WTC11 (cell line): ENCODE results near the gene ITPR1. TPM values are rescaled to one million over a fixed set of nuclear protein-coding genes. Genes with fewer than 3 reads are reported as not detected.

Experiments used
- ATAC-seq: fragments of 200-7000 bp; cut with Tn5 transposase; 2 replicates; pipeline ENCODE4 v1.10.0; 2021; ENCODE audit warnings: mild to moderate bottlenecking, moderate library complexity
- CTCF ChIA-PET: fragments of 300-600 bp; sonication (Branson Sonifier 250); formaldehyde crosslinking; loops from one replicate; lab custom pipeline; 2021; ENCODE audit warnings: antibody characterized with exemption; lab: Charles Lee
- POLR2A ChIA-PET: fragments of 350-600 bp; sonication (Branson Sonifier 250); formaldehyde crosslinking; loops from one replicate; lab custom pipeline; 2021; ENCODE audit warnings: antibody characterized with exemption; lab: Charles Lee
- DNase-seq: peaks from one replicate; pipeline ENCODE4 v3.0.0; 2021; ENCODE audit warnings: low spot score
- H3K27ac Mint-ChIP-seq: 2 replicates; pipeline ENCODE4 v1.8.0; 2021; ENCODE audit warnings: mixed read lengths
- H3K27me3 Mint-ChIP-seq: 2 replicates; pipeline ENCODE4 v1.8.0; 2021; ENCODE audit warnings: low read depth, mild to moderate bottlenecking, moderate library complexity, mixed read lengths
- H3K36me3 Mint-ChIP-seq: 2 replicates; pipeline ENCODE4 v1.8.0; 2021; ENCODE audit warnings: mixed read lengths
- H3K4me1 Mint-ChIP-seq: 2 replicates; pipeline ENCODE4 v1.8.0; 2022; ENCODE audit warnings: mixed read lengths
- H3K4me3 Mint-ChIP-seq: 2 replicates; pipeline ENCODE4 v1.8.0; 2021; ENCODE audit warnings: mild to moderate bottlenecking, moderate library complexity, mixed read lengths
- H3K9me3 Mint-ChIP-seq: 2 replicates; pipeline ENCODE4 v1.8.0; 2021; ENCODE audit warnings: mixed read lengths
- ATF2 ChIP-seq: sonication (generic); formaldehyde crosslinking; IDR thresholded peaks from 2 replicates; pipeline ENCODE4 v1.8.1; 2022; ENCODE audit warnings: low read depth, missing genetic modification reagents, borderline replicate concordance
- ATF6 ChIP-seq: sonication (generic); formaldehyde crosslinking; IDR thresholded peaks from 2 replicates; pipeline ENCODE4 v1.8.1; 2023; ENCODE audit warnings: mild to moderate bottlenecking, missing genetic modification reagents
- CREM ChIP-seq: sonication (generic); formaldehyde crosslinking; IDR thresholded peaks from 2 replicates; pipeline ENCODE4 v1.8.1; 2022; ENCODE audit warnings: mild to moderate bottlenecking, missing genetic modification reagents, moderate library complexity
- NFE2L1 ChIP-seq: sonication (generic); formaldehyde crosslinking; IDR thresholded peaks from 2 replicates; pipeline ENCODE4 v1.8.1; 2023; ENCODE audit warnings: missing genetic modification reagents
- PREB ChIP-seq: sonication (generic); formaldehyde crosslinking; IDR thresholded peaks from 2 replicates; pipeline ENCODE4 v1.8.1; 2022; ENCODE audit warnings: mild to moderate bottlenecking, missing genetic modification reagents, moderate library complexity, borderline replicate concordance
- ZNF281 ChIP-seq: sonication (generic); formaldehyde crosslinking; IDR thresholded peaks from 2 replicates; pipeline ENCODE4 v1.8.0; 2023; ENCODE audit warnings: mild to moderate bottlenecking, missing genetic modification reagents
- ZNF423 ChIP-seq: fragments of 250-450 bp; sonication (Bioruptor Pico); IDR thresholded peaks from 2 replicates; pipeline ENCODE4 v2.1.2; 2022; ENCODE audit warnings: mild to moderate bottlenecking, moderate library complexity
- ZNF671 ChIP-seq: fragments of 250-450 bp; sonication (Bioruptor Pico); IDR thresholded peaks from 2 replicates; pipeline ENCODE4 v1.8.0; 2021; ENCODE audit warnings: mild to moderate bottlenecking
- total RNA-seq: library from RNA; stranded (reverse); gene quantifications from 3 replicates; pipeline ENCODE4 v1.2.3, GENCODE V29; 2021
- TF ChIP-seq, protein P1 (sequence below): sonication (generic); formaldehyde crosslinking; IDR thresholded peaks from 2 replicates; pipeline ENCODE4 v1.8.1; 2022; ENCODE audit warnings: low read depth, mild to moderate bottlenecking, moderate library complexity, missing genetic modification reagents, borderline replicate concordance
- TF ChIP-seq, protein P2 (sequence below): sonication (generic); formaldehyde crosslinking; IDR thresholded peaks from 2 replicates; pipeline ENCODE4 v1.8.0; 2022; ENCODE audit warnings: mild to moderate bottlenecking, missing genetic modification reagents
- TF ChIP-seq, protein P3 (sequence below): fragments of 200-600 bp; IDR thresholded peaks from 2 replicates; pipeline ENCODE4 v1.8.0; 2022; ENCODE audit warnings: antibody characterized with exemption
- TF ChIP-seq, protein P4 (sequence below): sonication (generic); formaldehyde crosslinking; IDR thresholded peaks from 2 replicates; pipeline ENCODE4 v1.8.0; 2023; ENCODE audit warnings: missing genetic modification reagents
- TF ChIP-seq, protein P5 (sequence below): sonication (generic); formaldehyde crosslinking; IDR thresholded peaks from 2 replicates; pipeline ENCODE4 v1.8.1; 2023; ENCODE audit warnings: mild to moderate bottlenecking, missing genetic modification reagents, moderate library complexity
- TF ChIP-seq, protein P6 (sequence below): sonication (generic); formaldehyde crosslinking; IDR thresholded peaks from 2 replicates; pipeline ENCODE4 v1.8.1; 2023; ENCODE audit warnings: mild to moderate bottlenecking, missing genetic modification reagents, moderate library complexity

The ITPR1 gene
- total RNA-seq, 1 experiment from 2014 or later = 11.8 TPM

DNA sequence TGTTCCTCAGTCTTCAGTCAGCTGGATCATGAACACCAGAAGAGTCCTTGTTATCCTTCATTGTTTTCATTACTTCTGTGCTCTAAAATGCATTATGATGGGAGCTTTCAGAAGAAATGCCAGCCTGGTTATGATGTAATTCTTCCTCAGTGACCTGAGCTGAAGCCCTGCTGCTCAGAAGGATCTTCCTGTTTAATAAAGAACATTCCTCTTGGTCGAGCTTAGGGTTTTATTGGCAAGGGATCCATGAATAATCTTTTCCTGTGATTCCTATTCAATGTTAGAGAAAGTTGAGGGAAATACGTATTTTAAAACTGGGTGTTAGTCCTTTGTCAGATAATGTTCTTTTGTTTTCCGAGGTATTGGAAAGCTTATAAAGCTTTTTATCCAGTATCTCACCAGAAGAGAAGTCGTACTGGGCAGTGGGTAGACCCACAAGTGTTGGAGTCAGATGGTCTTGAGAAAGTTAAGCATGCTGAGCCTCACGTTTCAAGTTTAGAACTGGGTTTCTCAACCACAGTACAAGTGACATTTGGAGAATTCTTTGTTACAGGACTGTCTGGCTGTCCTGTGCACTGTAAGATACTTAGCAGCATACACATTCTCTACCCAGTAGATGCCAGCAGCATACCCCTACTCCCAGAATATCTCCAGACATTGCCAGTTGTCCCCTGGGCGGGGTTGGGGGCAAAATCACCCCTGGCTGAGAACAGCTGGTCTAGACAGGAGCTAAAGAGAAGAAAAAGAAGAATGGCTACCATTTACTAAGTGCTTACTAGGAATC lies 273.8 kb downstream of the ITPR1 start:
- no peak for TF ChIP-seq ATF6 (CRISPR knock-in tag)

GRCh38 chr3:4768021-4768420 lies 274.9 kb downstream of the ITPR1 start:
- Mint-ChIP-seq H3K9me3 (peaks cover 34% of the 10 kb centered on the region), H3K36me3 (peaks cover 21% of the 10 kb centered on the region), H3K27ac (no peak overlapping the region), H3K4me1 (no peaks in the 10 kb centered on the region), H3K27me3 (no peaks in the 10 kb centered on the region), H3K4me3 (no peak overlapping the region)
- POLR2A ChIA-PET = no interaction called here
- no peak for ATAC-seq
- CTCF ChIA-PET = interaction anchor here (0.6 to 1.1 kb wide), 2 partner anchors 74 to 208 kb away, joined by 3 read pairs; no protein-coding TSS in a partner anchor
- no peak for DNase-seq
- TF ChIP-seq ZNF423 = no peak
- TF ChIP-seq, protein P1, sequence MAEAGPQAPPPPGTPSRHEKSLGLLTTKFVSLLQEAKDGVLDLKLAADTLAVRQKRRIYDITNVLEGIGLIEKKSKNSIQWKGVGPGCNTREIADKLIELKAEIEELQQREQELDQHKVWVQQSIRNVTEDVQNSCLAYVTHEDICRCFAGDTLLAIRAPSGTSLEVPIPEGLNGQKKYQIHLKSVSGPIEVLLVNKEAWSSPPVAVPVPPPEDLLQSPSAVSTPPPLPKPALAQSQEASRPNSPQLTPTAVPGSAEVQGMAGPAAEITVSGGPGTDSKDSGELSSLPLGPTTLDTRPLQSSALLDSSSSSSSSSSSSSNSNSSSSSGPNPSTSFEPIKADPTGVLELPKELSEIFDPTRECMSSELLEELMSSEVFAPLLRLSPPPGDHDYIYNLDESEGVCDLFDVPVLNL (CRISPR knock-in tag) = no peak
- TF ChIP-seq, protein P2, sequence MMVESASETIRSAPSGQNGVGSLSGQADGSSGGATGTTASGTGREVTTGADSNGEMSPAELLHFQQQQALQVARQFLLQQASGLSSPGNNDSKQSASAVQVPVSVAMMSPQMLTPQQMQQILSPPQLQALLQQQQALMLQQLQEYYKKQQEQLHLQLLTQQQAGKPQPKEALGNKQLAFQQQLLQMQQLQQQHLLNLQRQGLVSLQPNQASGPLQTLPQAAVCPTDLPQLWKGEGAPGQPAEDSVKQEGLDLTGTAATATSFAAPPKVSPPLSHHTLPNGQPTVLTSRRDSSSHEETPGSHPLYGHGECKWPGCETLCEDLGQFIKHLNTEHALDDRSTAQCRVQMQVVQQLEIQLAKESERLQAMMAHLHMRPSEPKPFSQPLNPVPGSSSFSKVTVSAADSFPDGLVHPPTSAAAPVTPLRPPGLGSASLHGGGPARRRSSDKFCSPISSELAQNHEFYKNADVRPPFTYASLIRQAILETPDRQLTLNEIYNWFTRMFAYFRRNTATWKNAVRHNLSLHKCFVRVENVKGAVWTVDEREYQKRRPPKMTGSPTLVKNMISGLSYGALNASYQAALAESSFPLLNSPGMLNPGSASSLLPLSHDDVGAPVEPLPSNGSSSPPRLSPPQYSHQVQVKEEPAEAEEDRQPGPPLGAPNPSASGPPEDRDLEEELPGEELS (CRISPR knock-in tag) = no peak
- no peak for TF ChIP-seq ZNF671
- TF ChIP-seq, protein P3, sequence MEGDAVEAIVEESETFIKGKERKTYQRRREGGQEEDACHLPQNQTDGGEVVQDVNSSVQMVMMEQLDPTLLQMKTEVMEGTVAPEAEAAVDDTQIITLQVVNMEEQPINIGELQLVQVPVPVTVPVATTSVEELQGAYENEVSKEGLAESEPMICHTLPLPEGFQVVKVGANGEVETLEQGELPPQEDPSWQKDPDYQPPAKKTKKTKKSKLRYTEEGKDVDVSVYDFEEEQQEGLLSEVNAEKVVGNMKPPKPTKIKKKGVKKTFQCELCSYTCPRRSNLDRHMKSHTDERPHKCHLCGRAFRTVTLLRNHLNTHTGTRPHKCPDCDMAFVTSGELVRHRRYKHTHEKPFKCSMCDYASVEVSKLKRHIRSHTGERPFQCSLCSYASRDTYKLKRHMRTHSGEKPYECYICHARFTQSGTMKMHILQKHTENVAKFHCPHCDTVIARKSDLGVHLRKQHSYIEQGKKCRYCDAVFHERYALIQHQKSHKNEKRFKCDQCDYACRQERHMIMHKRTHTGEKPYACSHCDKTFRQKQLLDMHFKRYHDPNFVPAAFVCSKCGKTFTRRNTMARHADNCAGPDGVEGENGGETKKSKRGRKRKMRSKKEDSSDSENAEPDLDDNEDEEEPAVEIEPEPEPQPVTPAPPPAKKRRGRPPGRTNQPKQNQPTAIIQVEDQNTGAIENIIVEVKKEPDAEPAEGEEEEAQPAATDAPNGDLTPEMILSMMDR = no peak
- TF ChIP-seq ATF2 (CRISPR knock-in tag) = no peak
- TF ChIP-seq ZNF281 (CRISPR knock-in tag) = no peak
- no peak for TF ChIP-seq ATF6 (CRISPR knock-in tag)
- TF ChIP-seq PREB (CRISPR knock-in tag) = no peak
- TF ChIP-seq NFE2L1 (CRISPR knock-in tag) = no peak
- TF ChIP-seq, protein P4, sequence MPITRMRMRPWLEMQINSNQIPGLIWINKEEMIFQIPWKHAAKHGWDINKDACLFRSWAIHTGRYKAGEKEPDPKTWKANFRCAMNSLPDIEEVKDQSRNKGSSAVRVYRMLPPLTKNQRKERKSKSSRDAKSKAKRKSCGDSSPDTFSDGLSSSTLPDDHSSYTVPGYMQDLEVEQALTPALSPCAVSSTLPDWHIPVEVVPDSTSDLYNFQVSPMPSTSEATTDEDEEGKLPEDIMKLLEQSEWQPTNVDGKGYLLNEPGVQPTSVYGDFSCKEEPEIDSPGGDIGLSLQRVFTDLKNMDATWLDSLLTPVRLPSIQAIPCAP (CRISPR knock-in tag) = no peak
- TF ChIP-seq, protein P5, sequence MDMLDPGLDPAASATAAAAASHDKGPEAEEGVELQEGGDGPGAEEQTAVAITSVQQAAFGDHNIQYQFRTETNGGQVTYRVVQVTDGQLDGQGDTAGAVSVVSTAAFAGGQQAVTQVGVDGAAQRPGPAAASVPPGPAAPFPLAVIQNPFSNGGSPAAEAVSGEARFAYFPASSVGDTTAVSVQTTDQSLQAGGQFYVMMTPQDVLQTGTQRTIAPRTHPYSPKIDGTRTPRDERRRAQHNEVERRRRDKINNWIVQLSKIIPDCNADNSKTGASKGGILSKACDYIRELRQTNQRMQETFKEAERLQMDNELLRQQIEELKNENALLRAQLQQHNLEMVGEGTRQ (CRISPR knock-in tag) = no peak
- TF ChIP-seq, protein P6, sequence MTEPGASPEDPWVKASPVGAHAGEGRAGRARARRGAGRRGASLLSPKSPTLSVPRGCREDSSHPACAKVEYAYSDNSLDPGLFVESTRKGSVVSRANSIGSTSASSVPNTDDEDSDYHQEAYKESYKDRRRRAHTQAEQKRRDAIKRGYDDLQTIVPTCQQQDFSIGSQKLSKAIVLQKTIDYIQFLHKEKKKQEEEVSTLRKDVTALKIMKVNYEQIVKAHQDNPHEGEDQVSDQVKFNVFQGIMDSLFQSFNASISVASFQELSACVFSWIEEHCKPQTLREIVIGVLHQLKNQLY (CRISPR knock-in tag) = no peak
- TF ChIP-seq CREM (CRISPR knock-in tag) = no peak

More for the DNA sequence above, 273.8 kb downstream of the ITPR1 start:
- Mint-ChIP-seq H3K27ac (no peak overlapping the region), H3K9me3 (peaks cover 34% of the 10 kb centered on the region), H3K4me1 (no peaks in the 10 kb centered on the region), H3K27me3 (no peaks in the 10 kb centered on the region), H3K4me3 (no peak overlapping the region), H3K36me3 (peaks cover 21% of the 10 kb centered on the region)
- no peak for DNase-seq
- POLR2A ChIA-PET = no interaction called here
- CTCF ChIA-PET = no interaction called here
- ATAC-seq = no peak
